Hematopoietic multipotent progenitor cell treated with erythropoietin and hydrocortisone succinate and interleukin-3 and kit ligand, for 4 days (in vitro differentiated cells): ENCODE measurements around the gene OR5AP2.
A peak's percentile ranks its signal among the peaks of the same experiment; 100 is the strongest.
"Not testable (repeated sequence)": the region's sequence is repeated elsewhere in the genome, so short reads cannot be mapped to it uniquely, and the experiment has no call there.

Experiments
- DNase-seq: peaks from one replicate; pipeline ENCODE4 v3.0.0-alpha.2; 2015

Gene OR5AP2

GRCh38 chr11:56642339-56642738 lies at the start of gene OR5AP2:
Gene OR5AP2, minus strand, starts transcription at chr11:56642439. Its CDS starts 0 bp downstream, at chr11:56642439.
- DNase-seq: no peak

GRCh38 chr11:56691179-56691578 lies 48.9 kb upstream of the OR5AP2 start:
- not testable (repeated sequence) for DNase-seq

- DNase-seq: no peak
Measured at GRCh38 chr11:56688554-56689100, 46.4 kb upstream of the OR5AP2 start.

GRCh38 chr11:56670984-56671383 lies 28.7 kb upstream of the OR5AP2 start:
- no peak for DNase-seq

- no peak for DNase-seq
Measured at GRCh38 chr11:56663386-56663785, 21.1 kb upstream of the OR5AP2 start, which contains the start of gene OR5AR1. Gene OR5AR1, plus strand, starts transcription at chr11:56663686. Its CDS starts 0 bp downstream, at chr11:56663686.

GRCh38 chr11:56659755-56660154 lies 17.5 kb upstream of the OR5AP2 start:
- DNase-seq: no peak

GRCh38 chr11:56637500-56637899 lies 4.7 kb downstream of the OR5AP2 start:
- DNase-seq: no peak

- DNase-seq: no peak
Measured at GRCh38 chr11:56636861-56637260, 5.4 kb downstream of the OR5AP2 start.

- DNase-seq: no peak
Measured at GRCh38 chr11:56632329-56632728, 9.9 kb downstream of the OR5AP2 start.

GRCh38 chr11:56625946-56626345 lies 16.3 kb downstream of the OR5AP2 start:
- no peak for DNase-seq

- peak; percentile 71 for DNase-seq
Measured at GRCh38 chr11:56624661-56625110, 17.6 kb downstream of the OR5AP2 start.

GRCh38 chr11:56611174-56611573 lies 31.1 kb downstream of the OR5AP2 start:
- no peak for DNase-seq

GRCh38 chr11:56592088-56592717 lies 50.0 kb downstream of the OR5AP2 start:
- not testable (repeated sequence) for DNase-seq
